GM18867 (cell line): ENCODE results near the gene CUX1.

Experiments used
- ATAC-seq: cut with Tn5 transposase; IDR thresholded peaks from one replicate; pipeline ENCODE4 v1.9.1; 2021; ENCODE audit warnings: mild to moderate bottlenecking, moderate library complexity; ENCODE audit not compliant: unreplicated experiment

CUX1 gene

DNA sequence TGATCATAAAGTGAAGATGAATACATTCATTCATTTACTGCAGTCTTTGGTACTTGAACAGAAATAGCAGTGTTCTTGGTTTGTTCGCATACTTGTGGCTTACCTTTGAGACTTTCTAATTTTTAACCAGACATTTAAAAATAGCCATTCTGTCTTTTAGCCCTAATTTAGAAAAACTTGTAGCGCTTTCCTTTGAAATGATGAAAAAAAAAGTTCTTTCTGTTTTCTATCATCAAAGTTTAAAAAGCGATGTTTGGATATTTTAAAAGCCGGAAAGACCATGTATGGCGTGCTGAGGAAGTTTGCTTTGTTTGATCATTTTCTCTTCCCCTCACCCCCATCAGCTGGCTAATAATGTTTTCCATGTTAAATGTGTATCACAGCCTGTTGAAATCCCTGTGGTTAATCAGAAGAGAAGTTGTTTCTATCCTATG, 116.3 kb downstream of the CUX1 start:
- ATAC-seq: no peak

DNA sequence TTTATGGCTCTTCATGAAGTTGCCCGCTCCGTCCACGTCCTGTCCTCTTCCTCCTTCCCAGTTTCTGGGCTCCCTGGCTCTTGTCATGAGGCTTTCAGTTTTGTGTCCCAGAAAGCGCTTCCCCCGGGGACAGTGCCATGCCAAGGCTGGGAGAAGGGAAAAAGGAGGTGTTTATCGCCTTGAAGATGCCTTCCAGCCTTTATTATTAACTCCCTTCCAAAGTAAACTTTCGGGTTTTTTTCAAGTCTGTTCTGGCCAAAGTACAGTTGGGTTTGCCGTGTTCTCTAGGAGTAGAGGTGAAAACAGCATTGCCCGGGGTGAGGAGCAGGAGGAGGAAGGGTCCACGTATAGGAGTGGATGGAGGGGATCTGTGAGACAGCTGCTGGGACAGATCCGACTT, 117.2 kb downstream of the CUX1 start:
- ATAC-seq: no peak

DNA sequence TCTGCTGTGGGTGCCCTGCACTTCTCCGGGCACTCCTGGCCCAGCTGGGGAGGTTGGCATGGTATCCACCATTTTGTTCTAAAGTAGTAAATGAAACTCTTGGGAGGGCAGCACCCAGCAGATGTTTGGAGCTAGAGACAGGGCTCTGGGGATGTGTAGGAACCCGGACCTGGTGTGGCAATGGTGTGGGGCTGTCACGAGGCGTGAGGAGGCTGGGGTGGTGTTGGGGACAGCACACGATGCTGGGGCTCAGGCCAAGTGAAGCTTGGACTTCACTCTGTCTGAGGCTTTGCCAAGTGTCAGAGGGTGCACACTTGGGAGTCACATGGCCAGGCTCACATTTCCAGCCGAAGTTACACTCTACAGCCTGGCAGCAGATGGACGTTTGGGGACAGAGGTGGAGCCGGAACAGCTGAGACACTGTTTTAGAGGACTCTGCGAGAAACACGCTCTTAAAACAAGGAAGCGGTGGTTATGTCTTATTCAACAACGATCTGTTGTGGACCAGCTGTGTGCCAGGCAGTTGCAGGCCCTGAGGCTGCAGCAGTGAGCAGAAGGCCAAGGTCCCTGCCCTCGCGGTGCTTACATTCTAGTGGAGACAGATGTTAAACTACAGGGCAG, 118.2 kb downstream of the CUX1 start:
- no peak for ATAC-seq

DNA sequence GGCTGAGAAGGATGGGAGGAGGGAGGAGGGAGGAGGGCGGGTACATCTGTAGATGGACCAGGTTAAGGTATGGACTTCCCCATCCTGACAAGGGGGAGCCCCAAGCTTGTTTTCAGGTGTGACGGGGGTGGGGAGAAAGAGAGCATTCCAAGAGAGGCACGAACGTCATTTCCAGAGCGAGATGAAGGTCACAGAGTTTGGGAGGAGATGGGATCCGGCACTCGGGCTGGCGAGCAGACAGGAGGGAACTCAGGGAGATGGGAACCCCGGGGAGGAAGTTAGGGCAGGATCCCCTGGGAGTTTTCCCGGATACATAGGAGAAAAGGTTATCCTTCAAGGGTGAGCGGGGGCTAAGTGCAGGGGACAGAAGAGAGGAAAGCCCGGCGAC, 118.8 kb downstream of the CUX1 start:
- no peak for ATAC-seq

DNA sequence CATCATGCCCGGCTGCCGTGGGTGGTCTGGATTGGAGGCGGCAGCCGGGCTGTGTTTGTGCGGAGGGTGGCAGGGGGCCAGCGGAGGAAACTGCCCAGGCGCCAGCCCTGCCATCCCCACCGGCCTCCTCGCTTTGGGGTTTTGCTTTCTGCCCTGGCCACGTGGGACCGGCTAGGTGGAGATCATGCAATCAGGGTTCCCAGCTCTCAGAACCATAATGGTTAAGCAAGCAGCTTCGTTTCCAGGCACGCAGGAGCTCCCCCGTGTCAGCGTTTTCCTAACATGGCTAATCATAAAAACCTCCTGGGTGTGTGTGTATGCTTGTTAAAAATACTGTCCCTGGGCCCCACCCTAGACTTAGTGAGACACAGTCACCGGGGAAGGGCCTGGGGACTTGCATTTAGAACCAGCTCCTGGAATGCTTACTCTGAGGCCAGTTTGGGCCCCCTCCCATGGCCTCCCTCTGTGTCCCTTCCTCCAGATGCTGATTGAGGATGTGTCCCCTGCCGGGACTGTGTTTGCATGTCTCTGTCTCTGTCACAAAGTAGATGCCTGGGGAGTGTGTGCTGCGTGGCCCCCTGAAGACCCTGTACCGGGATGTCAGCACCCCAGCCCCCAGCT, 119.3 kb downstream of the CUX1 start:
- no peak for ATAC-seq

DNA sequence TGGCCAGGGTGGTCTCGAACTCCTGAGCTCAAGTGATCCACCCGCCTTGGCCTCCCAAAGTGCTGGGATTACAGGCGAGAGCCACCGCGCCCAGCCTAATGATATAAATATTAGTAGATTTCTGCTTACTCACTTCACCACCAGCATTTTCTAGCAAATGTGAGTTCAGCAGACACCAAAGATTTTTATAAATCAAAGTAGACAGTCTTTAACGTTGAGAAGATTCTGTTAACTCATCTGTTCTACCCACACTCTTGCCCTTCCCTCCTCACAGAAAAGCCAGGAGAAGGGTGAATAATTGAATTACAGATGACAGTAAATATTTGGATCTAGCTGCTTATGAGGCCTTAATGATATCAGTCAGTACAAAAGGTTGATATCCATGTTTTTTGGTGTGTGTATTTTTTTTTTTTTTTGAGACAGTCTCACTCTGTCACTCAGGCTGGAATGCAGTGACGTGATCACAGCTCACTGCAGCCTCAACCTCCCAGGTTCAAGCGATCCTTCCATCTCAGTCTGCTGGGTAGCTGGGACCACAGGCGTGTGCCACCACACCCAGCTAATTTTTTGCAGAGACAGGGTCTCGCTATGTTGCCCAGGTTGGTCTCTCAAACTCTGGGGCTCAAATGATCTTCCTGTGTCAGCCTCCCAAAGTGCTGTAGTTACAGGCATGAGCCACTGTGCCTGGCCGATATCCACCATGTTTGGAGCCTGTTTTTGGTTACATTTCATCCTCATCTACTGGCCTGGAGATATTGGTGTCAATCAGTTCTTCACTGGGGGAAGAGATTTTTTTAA, 120.5 kb downstream of the CUX1 start:
- ATAC-seq: no peak

DNA sequence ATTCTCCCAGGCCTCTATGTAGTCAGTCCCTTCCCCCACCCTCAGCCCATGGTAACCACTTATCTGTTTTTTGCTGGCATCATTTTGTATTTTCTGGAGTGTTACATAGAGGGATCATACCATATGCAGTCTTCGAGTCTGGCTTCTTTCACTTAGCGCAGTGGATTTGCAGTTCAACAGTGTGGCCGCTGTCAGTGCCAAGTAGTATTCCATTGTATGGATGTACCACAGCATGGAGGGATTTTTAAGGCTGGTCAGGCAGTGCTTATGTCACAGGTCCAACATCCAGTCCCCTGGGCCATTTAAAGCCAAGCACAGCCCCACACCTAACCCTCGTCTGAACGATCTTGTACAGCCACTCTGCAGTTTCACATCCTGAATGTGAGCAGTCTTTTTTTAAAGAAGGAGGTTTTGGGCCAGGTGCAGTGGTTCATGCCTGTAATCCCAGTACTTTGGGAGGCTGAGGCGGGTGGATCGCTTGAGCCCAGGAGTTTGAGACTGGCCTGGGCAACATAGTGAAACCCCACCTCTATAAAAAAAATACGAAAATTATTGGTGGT, 121.8 kb downstream of the CUX1 start:
- ATAC-seq: no peak

DNA sequence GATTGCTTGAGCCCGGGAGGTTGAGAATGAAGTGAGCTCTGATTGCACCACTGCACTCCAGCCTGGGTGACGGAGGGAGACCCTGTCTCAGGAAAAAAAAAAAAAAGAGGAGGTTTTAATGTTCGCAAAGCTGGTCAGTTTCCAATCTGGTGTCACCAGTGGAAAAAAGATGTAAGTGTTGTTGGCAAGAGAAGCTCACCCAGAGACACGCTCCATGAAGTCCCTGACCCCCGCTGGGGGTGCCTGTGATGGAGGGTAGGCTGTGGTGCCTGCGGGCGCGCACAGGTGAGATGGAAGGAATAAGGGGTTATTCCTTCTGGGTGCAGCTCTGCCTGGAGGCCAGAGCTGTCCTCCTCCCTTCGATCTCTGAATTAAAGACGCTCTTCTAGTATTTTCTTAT, 122.7 kb downstream of the CUX1 start:
- ATAC-seq: no peak

DNA sequence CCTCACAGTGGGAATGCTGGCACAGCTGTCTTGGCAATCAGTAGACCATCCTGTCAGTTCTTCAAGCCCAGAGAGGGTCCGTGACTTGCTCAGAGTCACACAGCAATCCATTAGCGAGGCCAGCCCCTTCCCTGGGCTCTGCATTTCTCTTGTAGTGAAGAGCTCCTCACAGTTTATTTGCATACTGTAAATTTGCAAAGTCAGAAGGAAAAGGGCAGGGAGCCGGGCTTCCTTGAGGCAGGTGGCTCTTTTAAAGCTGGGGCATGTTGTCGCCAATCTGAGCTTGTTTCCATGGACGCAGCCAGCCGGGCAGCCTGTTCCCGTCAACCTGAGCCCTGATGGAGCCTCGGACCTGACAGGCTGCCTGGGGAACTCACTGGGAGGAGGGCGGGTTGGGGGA, 123.4 kb downstream of the CUX1 start:
- ATAC-seq: no peak

DNA sequence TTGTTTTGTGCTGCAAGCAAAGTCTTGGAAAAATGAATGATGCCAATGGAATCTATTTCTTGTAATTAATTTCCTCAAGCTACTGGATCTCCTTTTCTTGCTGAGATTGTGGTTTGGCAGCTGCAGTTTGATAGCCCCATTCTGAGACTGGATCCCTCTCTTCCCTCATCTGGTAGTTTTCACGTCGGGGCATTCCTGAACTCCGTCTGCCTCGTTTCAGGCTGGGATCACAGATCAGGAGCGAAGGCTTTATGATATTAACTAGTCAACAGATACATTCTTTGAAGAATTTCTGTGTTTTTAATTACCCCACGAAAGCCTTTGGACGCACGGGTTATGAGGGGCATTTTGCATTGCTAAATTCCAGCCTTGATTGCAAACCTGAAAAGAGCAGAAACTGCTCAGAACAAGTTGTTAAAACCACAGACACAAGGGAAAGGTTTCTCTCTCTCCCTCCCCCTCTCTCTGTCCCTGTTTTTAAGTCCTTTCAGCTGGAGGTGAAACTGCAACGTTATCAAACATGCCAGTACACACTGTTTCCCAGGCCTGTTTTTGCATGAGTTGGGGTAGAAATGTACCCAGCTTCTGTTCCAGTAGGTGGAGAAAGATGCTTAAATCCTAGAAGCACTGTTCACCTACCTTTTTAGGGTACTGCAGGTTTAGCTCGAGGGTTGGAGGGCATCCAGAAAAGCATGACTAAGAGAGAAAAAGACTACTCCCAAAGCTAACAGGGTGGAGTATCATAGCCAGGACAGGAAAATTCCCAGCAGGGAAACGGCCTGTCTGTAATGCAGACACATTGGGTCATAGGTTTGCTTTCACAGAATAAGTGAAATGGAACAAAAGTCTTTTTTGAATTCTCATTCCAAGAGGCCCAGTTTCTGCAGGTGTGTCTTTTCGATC, 124.3 kb downstream of the CUX1 start:
- ATAC-seq: no peak

DNA sequence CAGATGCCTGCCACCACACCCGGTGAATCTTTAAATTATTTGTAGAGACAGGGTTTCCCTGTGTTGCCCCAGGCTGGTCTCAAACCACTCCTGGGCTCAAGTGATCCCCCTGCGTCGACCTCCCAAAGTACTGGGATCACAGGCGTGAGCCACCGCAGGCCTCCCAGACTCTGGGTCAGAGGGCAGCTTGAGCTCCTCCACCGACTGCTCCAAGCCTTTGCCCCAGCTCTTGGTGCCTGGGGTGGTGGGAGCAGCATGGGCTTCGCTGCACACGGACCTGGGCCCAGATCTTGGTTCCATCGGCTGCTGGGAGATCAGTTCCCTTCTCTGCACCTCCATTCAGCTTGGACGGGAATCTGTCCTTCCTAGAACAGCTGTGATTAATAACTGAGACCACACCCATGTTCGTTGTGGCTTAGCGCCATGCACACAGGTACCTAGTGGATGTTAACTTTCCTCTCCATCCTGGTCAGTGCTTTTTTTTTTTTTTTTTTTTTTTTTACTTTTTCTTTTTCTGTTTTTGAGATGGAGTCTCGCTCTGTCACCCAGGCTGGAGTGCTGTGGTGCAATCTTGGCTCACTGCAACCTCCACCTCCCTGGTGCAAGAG, 125.3 kb downstream of the CUX1 start:
- no peak for ATAC-seq

DNA sequence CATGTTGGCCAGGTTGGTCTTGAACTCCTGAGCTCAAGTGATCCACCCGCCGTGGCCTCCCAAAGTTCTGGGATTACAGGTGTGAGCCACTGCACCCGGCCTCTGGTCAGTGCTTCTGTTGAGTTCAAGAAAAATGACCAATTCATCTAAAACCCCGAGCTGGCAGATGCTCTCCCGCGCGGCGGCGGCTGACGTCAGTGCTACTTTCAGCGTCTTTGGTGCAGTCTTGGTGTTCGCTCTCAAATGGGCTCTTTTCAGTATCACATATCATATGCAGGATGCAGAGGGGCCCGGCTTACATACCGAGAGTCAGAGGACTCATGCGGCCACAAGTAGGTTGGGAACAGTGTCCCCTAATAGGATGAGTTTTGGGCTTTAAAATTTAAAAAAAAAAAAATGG, 125.9 kb downstream of the CUX1 start:
- ATAC-seq: no peak

DNA sequence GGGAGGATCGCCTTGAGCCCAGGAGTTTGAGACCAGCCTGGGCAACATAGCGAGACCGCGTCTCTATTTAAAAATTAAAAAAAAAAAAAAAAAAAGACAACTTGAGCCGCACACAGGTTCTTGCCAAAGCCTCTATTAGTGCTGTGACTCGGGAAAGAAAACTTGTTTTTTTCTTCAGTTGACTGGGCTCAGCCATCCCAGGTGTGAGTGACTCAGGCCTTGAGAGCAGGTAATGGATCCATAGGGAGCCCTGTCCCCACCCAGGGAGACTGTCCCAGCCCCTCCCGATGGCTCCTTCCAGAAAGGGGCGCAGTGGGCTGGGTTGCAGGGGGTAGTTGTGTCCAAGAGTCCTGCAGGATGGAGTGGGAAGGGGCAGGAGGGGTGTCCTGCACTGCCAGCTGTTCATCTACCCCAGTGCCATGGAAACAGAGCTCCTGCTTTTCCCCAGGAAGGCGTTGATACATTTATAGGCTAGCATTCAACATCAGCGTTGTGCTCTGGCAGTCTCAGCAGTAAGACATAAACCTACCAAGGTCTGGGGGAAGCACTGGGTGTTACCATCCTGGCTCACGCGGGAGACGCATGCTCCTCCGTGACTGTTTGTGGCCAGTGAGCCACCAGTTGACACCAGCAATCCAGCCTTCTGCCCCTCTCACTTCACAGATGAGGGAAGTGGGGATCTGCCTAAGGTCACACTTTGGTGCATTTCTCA, 126.6 kb downstream of the CUX1 start:
- ATAC-seq: no peak

DNA sequence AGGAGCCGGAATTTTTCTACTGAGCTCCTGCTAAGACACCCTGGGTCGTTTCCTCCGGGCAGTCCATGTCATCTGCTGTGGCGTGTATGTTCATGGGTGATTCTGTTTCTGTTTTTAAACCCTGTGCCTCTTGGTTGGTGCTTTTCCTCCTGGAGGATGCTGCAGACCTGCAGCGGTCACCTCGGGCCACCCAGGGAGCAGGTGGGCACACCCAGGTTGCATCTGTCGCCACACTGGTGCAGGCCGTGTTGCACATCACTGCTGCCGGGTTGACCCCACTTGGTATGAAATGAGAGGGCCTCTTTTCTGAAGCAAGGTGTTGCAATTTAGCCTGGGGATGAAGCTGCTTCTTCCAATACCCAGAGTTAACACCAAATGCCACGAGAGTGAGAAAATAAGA, 127.2 kb downstream of the CUX1 start:
- no peak for ATAC-seq

DNA sequence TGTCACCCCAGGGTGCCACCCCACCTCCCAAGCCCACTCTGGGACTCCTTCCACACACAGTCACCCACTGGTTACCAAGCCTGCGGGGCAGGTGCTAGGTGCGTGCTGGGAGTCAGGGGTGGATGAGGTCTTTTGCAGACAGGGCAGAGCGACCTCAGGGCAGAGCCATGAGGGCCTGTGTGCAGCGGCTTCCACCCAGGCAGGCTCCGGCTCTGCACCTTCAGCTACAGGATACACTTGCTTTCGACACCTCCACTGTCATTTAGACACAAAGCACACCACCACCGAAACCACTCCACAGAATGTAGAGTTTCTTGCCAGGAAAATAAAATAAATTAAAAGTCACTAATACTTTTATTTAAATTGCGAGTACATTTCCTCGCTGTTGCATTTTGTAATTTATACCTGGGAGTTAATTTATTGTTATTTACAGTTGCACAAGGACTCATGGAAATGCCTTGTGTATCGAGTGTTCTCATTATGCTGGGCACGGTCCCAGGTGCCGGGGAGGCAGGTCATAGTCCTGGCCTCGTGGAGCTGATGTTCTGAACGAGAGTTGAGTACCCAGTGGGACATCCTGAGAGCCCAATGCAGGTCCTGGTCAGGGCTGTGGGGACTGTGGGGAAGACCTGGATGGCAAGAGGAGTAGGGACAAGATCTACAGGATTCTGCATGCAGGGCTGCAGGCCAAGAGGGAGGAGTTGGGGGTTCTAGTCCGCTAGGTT, 127.8 kb downstream of the CUX1 start:
- no peak for ATAC-seq

DNA sequence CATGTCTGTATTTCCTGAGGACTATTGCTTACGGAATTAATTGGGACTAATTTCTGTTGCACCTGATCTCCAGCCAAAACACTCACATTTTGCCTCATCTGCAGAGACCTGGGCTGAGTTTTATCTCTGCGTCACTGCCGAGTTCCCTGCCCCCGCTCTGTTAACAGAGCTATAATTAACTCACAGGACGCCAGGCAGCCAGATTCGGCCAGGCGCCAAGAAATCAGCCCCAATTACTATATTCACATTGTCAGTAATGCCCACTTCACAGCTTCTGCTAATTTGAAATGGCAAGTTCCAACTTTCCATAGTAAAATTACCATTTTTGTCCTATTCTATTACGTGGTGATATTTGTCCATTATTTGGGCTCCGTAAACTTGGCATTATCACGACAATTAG, 130.5 kb downstream of the CUX1 start:
- no peak for ATAC-seq

DNA sequence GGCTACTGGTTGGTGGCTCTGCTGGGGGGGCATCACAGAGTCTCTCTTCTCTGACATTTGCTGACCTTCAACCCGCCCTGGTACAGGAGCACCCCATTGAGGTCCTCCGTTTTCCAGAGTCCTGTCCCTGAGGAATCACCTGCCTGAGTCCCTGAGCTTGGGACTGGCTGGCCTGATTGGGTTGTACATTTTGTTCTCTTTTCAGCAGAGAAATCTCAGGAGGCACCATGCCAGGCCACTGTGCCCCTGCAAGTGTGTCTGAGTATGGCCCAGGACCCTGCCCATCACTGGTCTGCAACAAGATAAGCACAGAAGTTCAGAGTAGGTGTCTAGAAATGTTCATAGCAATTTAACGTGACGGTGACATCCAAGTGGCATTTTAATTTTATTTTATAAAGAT, 131.2 kb downstream of the CUX1 start:
- ATAC-seq: no peak

DNA sequence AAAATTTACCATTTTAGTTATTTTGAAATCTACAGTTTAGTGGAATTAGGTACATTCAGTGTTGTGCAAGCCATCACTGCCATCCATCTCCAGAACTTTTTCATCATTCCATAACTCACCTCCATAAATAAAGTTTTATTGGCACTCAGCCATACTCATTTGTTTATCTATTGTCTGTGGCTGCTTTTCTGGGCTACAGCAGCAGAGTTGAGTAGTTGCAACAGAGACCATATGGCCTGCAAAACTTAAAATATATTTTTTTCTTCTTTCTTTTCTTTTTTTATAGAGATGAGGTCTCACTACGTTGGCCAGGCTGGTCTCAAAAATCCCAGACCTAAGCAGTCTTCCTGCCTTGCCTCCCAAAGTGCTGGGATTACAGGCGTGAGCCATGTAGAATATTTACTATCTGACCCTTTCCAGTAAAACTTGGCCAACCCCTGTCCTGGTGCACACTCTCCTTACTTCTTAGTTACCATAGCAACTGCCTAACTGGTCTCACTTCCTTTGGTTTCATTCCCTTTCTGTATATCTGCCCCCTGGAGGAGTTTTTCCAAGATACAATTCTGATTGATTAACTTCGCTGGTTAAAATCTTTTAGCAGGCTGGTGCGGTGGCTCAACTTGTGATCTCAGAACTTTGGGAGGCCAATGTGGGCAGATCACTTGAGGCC, 133.2 kb downstream of the CUX1 start:
- ATAC-seq: no peak

DNA sequence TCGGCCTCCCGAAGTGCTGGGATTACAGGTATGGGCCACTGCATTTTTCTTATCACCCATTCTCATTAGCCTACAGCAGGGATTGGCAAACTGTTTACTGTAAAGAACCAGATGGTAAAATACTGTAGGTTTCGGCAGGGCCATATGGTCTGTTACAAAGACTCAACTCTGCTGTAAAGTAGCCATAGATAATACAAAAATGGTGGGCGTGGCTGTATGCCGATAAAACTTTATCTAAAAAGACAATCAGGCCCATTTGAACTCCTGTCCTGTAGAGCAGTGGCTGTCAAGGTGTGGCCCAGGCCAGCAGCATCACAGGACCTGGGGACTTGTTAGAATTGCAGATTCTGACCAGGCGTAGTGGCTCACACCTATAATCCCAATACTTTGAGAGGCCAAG, 134.3 kb downstream of the CUX1 start:
- ATAC-seq: no peak
